HG03558 (cell line): Measurements from ENCODE around the gene ANO4.

Source experiments
- ATAC-seq: cut with Tn5 transposase; IDR thresholded peaks from one replicate; pipeline ENCODE4 v1.9.1; 2021; ENCODE audit warnings: moderate number of reproducible peaks; ENCODE audit not compliant: unreplicated experiment; ENCODE audit errors: extremely low read depth

ANO4 gene

GRCh38 chr12:100935929-100936328 is 141.4 kb downstream of the ANO4 start:
- no peak for ATAC-seq

GRCh38 chr12:100936661-100937060 is 142.1 kb downstream of the ANO4 start:
- ATAC-seq: no peak

- ATAC-seq: no peak
Observed at GRCh38 chr12:100940503-100940902, 145.9 kb downstream of the ANO4 start.

- no peak for ATAC-seq
Observed at GRCh38 chr12:100942984-100943749, 148.6 kb downstream of the ANO4 start.

- ATAC-seq: no peak
Observed at GRCh38 chr12:100951756-100952155, 157.2 kb downstream of the ANO4 start.

GRCh38 chr12:100953217-100953616 is 158.6 kb downstream of the ANO4 start:
- ATAC-seq: no peak

GRCh38 chr12:100953677-100954076 is 159.1 kb downstream of the ANO4 start:
- ATAC-seq: no peak

GRCh38 chr12:100954118-100954517 is 159.5 kb downstream of the ANO4 start:
- no peak for ATAC-seq

GRCh38 chr12:100955139-100955538 is 160.6 kb downstream of the ANO4 start:
- no peak for ATAC-seq

- ATAC-seq: no peak
Observed at GRCh38 chr12:100956311-100956852, 161.8 kb downstream of the ANO4 start.

GRCh38 chr12:100959481-100959880 is 164.9 kb downstream of the ANO4 start:
- no peak for ATAC-seq

GRCh38 chr12:100962086-100962712 is 167.6 kb downstream of the ANO4 start:
- no peak for ATAC-seq

- ATAC-seq: no peak
Observed at GRCh38 chr12:100963381-100963780, 168.8 kb downstream of the ANO4 start.

- no peak for ATAC-seq
Observed at GRCh38 chr12:100964028-100964427, 169.5 kb downstream of the ANO4 start.

- no peak for ATAC-seq
Observed at GRCh38 chr12:100967189-100967588, 172.6 kb downstream of the ANO4 start.

GRCh38 chr12:100970894-100971293 is 176.3 kb downstream of the ANO4 start:
- ATAC-seq: no peak

GRCh38 chr12:100972121-100972520 is 177.5 kb downstream of the ANO4 start:
- ATAC-seq: no peak

GRCh38 chr12:100974341-100974740 is 179.8 kb downstream of the ANO4 start:
- no peak for ATAC-seq

GRCh38 chr12:100974747-100975146 is 180.2 kb downstream of the ANO4 start:
- ATAC-seq: no peak

GRCh38 chr12:100976735-100977134 is 182.2 kb downstream of the ANO4 start:
- ATAC-seq: no peak

GRCh38 chr12:100980856-100981255 is 186.3 kb downstream of the ANO4 start:
- ATAC-seq: no peak
